Testis (tissue), 2 donors: ENCODE results near the gene PDE4B.

ENCODE experiments used
- POLR2A ChIP-seq: fragments of 450-650 bp; IDR thresholded peaks from one replicate; pipeline ENCODE4 v1.6.1; 2017; ENCODE audit warnings: antibody characterized with exemption, mild to moderate bottlenecking, moderate library complexity
- TF ChIP-seq, protein P1 (sequence below), 3 experiments: fragments of 450-650 bp in 2 of 3; fragments of 200-600 bp in 1 of 3; sonication (generic) in 1 of 3; IDR thresholded peaks; one replicate each; pipeline ENCODE4 v1.5.1; 2016 to 2019; ENCODE audit warnings: antibody characterized with exemption in 3 of 3, mild to moderate bottlenecking in 2 of 3, moderate library complexity in 1 of 3

DNA sequence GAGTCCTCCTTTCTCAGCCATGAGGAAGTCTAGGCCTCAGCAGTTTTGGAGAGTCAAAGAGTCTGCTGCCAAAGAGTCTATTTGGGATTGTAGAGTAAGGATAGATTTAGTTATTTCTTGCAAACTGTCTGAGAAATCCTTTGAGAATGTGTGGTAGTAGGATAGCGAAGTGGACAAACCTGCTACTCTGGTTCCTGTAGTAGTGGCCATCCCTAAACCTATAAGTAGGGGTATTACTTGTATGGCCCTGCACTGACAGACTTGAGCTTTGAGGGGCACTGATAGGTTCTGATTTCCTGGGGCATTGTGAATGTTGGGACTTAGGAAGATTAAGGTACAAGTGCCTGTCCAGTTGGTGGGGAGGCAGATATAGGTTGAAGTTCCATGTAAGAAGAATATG, 625.3 kb downstream of the PDE4B start:
- TF ChIP-seq, protein P1, sequence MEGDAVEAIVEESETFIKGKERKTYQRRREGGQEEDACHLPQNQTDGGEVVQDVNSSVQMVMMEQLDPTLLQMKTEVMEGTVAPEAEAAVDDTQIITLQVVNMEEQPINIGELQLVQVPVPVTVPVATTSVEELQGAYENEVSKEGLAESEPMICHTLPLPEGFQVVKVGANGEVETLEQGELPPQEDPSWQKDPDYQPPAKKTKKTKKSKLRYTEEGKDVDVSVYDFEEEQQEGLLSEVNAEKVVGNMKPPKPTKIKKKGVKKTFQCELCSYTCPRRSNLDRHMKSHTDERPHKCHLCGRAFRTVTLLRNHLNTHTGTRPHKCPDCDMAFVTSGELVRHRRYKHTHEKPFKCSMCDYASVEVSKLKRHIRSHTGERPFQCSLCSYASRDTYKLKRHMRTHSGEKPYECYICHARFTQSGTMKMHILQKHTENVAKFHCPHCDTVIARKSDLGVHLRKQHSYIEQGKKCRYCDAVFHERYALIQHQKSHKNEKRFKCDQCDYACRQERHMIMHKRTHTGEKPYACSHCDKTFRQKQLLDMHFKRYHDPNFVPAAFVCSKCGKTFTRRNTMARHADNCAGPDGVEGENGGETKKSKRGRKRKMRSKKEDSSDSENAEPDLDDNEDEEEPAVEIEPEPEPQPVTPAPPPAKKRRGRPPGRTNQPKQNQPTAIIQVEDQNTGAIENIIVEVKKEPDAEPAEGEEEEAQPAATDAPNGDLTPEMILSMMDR (IDR thresholded peaks at IDR 0.05), result no peak
- TF ChIP-seq POLR2A, result no peak
